GM12801 (cell line): ENCODE results near the gene DUOX2.

Experiments
- TF ChIP-seq, protein P1 (sequence below): IDR thresholded peaks from one replicate; pipeline ENCODE4 v1.5.1; 2011; ENCODE audit warnings: control low read depth; ENCODE audit not compliant: insufficient read length; ENCODE audit errors: extremely low read depth

The DUOX2 gene

DNA sequence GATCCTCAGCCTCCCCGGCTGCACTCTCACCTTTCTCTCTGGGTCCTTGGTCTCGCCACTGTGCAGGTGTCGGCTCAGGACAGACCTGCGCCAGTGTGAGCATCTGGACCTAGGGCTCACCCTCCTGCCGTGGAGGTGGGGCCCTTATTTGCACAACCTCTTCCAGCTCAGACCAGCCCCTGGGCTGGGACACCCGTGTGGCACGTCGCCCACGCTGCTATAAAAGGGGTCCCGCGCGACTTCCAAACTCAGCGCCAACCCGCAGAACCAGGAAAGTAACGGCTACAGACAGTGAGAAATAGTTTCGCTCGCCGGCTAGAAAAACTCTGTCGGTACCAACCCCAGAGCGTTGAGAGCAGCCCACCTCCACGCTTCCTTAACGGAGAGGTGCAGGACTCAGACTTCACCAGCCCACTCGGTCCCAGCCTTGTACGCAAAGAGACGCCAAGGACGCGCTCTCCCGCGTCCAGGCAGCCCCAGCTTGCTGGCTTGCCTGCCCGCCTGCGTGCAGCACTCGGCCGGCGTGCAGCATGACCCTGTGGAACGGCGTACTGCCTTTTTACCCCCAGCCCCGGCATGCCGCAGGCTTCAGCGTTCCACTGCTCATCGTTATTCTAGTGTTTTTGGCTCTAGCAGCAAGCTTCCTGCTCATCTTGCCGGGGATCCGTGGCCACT is at the start of gene DUOX2, which contains the start of gene DUOXA2:
Gene DUOX2, minus strand, starts transcription at position 97 of the 675 bp plus-strand sequence. CDS start 761 bp downstream, outside the sequence.
Gene DUOXA2, plus strand, starts transcription at position 251 of the 675 bp plus-strand sequence. Its CDS starts 280 bp downstream, at position 531.
- TF ChIP-seq, protein P1, sequence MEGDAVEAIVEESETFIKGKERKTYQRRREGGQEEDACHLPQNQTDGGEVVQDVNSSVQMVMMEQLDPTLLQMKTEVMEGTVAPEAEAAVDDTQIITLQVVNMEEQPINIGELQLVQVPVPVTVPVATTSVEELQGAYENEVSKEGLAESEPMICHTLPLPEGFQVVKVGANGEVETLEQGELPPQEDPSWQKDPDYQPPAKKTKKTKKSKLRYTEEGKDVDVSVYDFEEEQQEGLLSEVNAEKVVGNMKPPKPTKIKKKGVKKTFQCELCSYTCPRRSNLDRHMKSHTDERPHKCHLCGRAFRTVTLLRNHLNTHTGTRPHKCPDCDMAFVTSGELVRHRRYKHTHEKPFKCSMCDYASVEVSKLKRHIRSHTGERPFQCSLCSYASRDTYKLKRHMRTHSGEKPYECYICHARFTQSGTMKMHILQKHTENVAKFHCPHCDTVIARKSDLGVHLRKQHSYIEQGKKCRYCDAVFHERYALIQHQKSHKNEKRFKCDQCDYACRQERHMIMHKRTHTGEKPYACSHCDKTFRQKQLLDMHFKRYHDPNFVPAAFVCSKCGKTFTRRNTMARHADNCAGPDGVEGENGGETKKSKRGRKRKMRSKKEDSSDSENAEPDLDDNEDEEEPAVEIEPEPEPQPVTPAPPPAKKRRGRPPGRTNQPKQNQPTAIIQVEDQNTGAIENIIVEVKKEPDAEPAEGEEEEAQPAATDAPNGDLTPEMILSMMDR = no peak

DNA sequence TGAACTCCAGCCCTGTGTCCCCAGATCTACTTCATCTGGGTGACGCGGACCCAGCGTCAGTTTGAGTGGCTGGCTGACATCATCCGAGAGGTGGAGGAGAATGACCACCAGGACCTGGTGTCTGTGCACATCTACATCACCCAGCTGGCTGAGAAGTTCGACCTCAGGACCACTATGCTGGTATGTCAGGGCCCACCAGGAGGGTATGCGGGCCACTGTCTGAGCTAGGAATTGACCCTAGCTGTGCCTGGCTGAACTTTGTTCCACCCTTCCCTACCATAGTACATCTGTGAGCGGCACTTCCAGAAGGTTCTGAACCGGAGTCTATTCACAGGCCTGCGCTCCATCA is 49.5 kb upstream of the DUOX2 start:
- TF ChIP-seq, protein P1 = no peak

DNA sequence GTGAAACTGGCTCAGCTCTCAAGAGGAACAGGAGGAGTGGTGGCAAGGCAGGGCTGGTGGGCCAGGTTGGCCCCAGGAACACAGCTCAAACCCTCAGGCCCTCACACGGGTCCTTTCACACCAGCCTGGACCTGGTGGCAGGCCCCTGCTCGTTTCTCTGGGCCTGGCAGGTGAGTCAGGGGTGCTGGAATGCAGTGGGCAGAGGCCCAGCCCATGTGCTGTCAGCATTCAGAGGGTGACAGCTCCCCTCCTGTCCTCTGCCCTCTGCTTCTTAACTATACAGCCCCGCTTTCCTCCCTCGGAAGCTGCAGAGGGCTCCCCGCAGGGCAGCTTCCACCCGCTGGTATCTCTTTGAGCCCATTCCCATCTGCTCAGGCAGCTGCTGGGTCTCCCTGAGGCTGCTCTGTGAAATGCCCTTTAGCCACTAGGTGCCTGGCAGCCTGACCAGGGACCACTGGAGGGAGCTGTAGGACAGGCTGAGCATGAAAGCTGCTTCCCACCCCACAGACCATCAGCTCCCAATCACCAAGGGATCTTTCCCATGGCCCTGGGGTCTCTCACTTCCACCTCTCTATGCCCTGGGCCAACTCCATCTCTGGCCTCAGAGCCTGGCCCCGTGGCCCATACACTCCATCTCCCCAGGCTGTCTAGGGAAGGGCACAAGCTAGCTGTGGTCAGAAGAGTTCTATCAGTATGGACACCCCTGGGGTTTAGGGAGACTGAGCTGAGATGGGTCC is 49.0 kb upstream of the DUOX2 start:
- TF ChIP-seq, protein P1 = no peak

DNA sequence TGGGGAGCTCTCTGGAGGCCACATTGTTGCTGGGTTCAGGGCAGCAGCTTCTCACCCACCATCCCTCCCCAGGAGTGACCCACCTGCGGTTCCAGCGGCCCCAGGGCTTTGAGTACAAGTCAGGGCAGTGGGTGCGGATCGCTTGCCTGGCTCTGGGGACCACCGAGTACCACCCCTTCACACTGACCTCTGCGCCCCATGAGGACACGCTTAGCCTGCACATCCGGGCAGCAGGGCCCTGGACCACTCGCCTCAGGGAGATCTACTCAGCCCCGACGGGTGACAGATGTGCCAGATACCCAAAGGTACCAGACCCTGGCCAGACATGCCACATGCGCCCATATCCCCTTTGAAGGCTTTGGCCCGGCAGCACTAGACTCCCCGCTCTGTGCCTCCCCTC is 47.7 kb upstream of the DUOX2 start:
- TF ChIP-seq, protein P1 = no peak

DNA sequence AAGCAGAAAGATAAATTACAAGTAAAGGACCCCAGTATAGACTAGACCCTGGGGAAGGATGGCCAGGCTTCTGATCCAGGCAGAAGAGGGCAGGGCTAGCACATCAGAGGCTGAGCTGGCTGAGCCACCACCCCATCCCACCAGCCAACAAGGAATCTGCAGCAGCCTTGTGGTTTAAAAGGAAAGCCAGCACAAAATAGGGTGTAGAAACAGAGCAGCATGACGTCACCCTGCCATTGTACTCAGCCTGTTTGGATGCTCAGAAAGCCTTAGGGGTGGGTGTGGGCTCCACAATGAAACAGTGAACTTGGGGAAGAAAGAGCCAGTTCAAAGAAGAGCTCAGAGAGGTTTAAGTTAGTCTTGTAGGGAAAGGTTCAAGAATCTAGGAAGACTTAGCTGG is 44.0 kb upstream of the DUOX2 start:
- TF ChIP-seq, protein P1 = no peak

DNA sequence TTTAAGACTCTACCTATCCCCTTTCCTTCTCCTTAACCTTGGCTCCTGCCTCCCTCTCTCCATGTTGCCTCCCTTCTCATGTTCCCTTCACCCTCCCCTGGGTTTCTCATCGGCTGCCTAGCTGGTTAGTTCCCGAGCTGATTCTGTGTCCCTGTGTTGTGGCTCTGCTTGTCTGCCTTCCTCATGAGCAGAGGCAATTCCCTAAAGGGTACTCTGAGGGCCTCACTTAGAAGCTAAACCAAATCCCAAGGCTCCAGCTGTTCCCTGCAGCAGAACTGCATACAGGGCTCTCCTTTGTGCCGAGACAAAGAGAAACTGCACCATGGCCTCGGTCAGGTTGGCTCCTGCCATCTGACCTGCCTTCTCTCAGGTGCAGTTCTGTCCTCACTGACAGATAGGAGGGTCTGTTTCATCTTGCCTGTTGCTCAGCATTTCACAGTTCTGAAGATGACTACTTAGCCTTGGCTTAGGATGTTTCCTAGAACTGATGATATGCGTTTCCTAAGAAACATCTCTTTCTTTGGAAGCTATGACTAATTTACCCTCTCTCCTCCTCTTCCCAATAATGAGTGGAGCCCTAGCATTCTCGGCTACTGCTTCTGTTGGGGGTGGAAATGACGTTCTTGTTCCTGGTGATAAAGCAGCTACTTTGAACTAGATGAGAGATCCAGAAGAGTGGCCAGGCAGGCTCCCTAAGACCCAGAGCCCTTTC is 42.9 kb upstream of the DUOX2 start:
- TF ChIP-seq, protein P1 = no peak

DNA sequence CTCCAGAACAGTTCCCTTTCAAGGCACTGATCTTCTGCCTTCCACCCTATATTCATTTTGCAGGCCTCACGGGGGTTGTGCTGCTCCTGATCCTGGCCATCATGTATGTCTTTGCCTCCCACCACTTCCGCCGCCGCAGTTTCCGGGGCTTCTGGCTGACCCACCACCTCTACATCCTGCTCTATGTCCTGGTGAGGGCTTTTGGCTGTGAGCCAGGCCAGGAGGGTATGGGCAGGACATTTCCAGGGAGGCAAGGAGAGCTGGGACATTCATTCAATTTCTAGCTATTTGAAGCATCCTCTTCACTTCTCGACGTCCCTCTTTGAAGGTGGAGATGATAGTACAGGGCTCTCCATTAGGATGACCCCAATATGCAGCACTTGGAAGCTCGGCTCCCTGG is 41.8 kb upstream of the DUOX2 start:
- TF ChIP-seq, protein P1 = no peak
